DMS153 treated with DMSO at 0.1 percent for 48 hours (cell line): Measurements from ENCODE around the gene ING3.

ENCODE experiments used
- DNase-seq: peaks from one replicate; lab custom pipeline; 2025; ENCODE audit not compliant: unreplicated experiment; lab: John Stamatoyannopoulos, UW

The ING3 gene

GRCh38 chr7:120988591-120989256 lies 38.1 kb downstream of the ING3 start, which contains the start of gene CPED1:
TSS of gene CPED1 (plus strand) at chr7:120988711. CDS start at chr7:120989622, 911 bp downstream.
- peak; percentile 7 for DNase-seq

GRCh38 chr7:120989257-120990220 lies 39.0 kb downstream of the ING3 start:
- DNase-seq: no peak

GRCh38 chr7:120990468-120991118 lies 40.0 kb downstream of the ING3 start:
- DNase-seq: no peak

- DNase-seq: no peak
These were observed 40.6 kb downstream of the ING3 start for GRCh38 chr7:120991161-120991560.

GRCh38 chr7:120991581-120991980 lies 41.0 kb downstream of the ING3 start:
- DNase-seq: no peak

GRCh38 chr7:120992272-120992964 lies 41.8 kb downstream of the ING3 start:
- no peak for DNase-seq

- no peak for DNase-seq
These were observed 42.5 kb downstream of the ING3 start for GRCh38 chr7:120992965-120993494.

- no peak for DNase-seq
These were observed 43.1 kb downstream of the ING3 start for GRCh38 chr7:120993553-120994191.

- no peak for DNase-seq
These were observed 44.2 kb downstream of the ING3 start for GRCh38 chr7:120994512-120995410.

- no peak for DNase-seq
These were observed 45.1 kb downstream of the ING3 start for GRCh38 chr7:120995654-120996053.

- peak; percentile 6 for DNase-seq
These were observed 45.9 kb downstream of the ING3 start for GRCh38 chr7:120996333-120996987.

- no peak for DNase-seq
These were observed 46.4 kb downstream of the ING3 start for GRCh38 chr7:120996988-120997345.

GRCh38 chr7:120997882-120998474 lies 47.4 kb downstream of the ING3 start:
- no peak for DNase-seq

- DNase-seq: no peak
These were observed 47.9 kb downstream of the ING3 start for GRCh38 chr7:120998520-120998919.

- no peak for DNase-seq
These were observed 48.5 kb downstream of the ING3 start for GRCh38 chr7:120998996-120999565.

- no peak for DNase-seq
These were observed 49.8 kb downstream of the ING3 start for GRCh38 chr7:121000081-121000983.
